H54 (cell line): ENCODE measurements around the gene SSTR5.
"Not testable (repeated sequence)": the region's sequence is repeated elsewhere in the genome, so short reads cannot be mapped to it uniquely, and the experiment has no call there.

ENCODE experiments used
- DNase-seq: peaks from one replicate; pipeline ENCODE4 v3.0.0; 2011; ENCODE audit warnings: low spot score, mixed read lengths; ENCODE audit not compliant: insufficient read length
- FAIRE-seq: peaks from 3 replicates; lab custom pipeline; 2011; peaks lifted over from hg19 to GRCh38; lab: Jason Lieb, UNC
- POLR2A ChIP-seq: IDR thresholded peaks from 2 replicates; pipeline ENCODE4 v1.6.1; 2011; ENCODE audit warnings: low read depth, mild to moderate bottlenecking, low read length

The SSTR5 gene

GRCh38 chr16:1072526-1073261 lies at the start of gene SSTR5:
TSS of gene SSTR5 (plus strand) at chr16:1072747. CDS start at chr16:1078869, 6,122 bp downstream.
- FAIRE-seq, result no peak
- DNase-seq, result no peak
- TF ChIP-seq POLR2A, result no peak

GRCh38 chr16:1024138-1024537 lies 48.4 kb upstream of the SSTR5 start:
- DNase-seq (no peak), FAIRE-seq (no peak)
- no peak for TF ChIP-seq POLR2A

- FAIRE-seq, DNase-seq: not testable (repeated sequence)
Observed at GRCh38 chr16:1025183-1025809, 47.3 kb upstream of the SSTR5 start.

- no peak for FAIRE-seq
- TF ChIP-seq POLR2A, result no peak
- no peak for DNase-seq
Observed at GRCh38 chr16:1026057-1026783, 46.3 kb upstream of the SSTR5 start.

- DNase-seq (no peak), FAIRE-seq (no peak)
- TF ChIP-seq POLR2A, result no peak
Observed at GRCh38 chr16:1026784-1027500, 45.6 kb upstream of the SSTR5 start.

GRCh38 chr16:1027501-1027815 lies 45.1 kb upstream of the SSTR5 start:
- FAIRE-seq (no peak), DNase-seq (no peak)
- TF ChIP-seq POLR2A, result no peak

GRCh38 chr16:1028056-1028455 lies 44.5 kb upstream of the SSTR5 start:
- FAIRE-seq, result no peak

GRCh38 chr16:1028524-1029258 lies 43.9 kb upstream of the SSTR5 start:
- TF ChIP-seq POLR2A, result no peak
- DNase-seq (no peak), FAIRE-seq (no peak)

More at GRCh38 chr16:1028056-1028455, 44.5 kb upstream of the SSTR5 start:
- no peak for DNase-seq
- no peak for TF ChIP-seq POLR2A

GRCh38 chr16:1029259-1029545 lies 43.3 kb upstream of the SSTR5 start:
- FAIRE-seq (no peak), DNase-seq (no peak)
- no peak for TF ChIP-seq POLR2A

GRCh38 chr16:1030473-1030901 lies 42.1 kb upstream of the SSTR5 start:
- FAIRE-seq (no peak), DNase-seq (no peak)
- no peak for TF ChIP-seq POLR2A

- no peak for FAIRE-seq
Observed at GRCh38 chr16:1031666-1032065, 40.9 kb upstream of the SSTR5 start.

GRCh38 chr16:1032607-1033006 lies 39.9 kb upstream of the SSTR5 start:
- no peak for DNase-seq
- FAIRE-seq, result no peak

More at GRCh38 chr16:1031666-1032065, 40.9 kb upstream of the SSTR5 start:
- TF ChIP-seq POLR2A, result no peak
- no peak for DNase-seq

GRCh38 chr16:1033128-1033679 lies 39.3 kb upstream of the SSTR5 start:
- DNase-seq (no peak), FAIRE-seq (no peak)
- TF ChIP-seq POLR2A, result no peak

More at GRCh38 chr16:1032607-1033006, 39.9 kb upstream of the SSTR5 start:
- TF ChIP-seq POLR2A, result no peak
